H1 (cell line): ENCODE results near the gene RPLP2. TPM values are rescaled to one million over a fixed set of nuclear protein-coding genes. Genes with fewer than 3 reads are reported as not detected.

ENCODE experiments used
- CTCF ChIA-PET: fragments of 300-600 bp; sonication (Branson Sonifier 250); formaldehyde crosslinking; loops from one replicate; lab custom pipeline; 2021; ENCODE audit not compliant: partially characterized antibody; lab: Charles Lee
- POLR2A ChIA-PET: fragments of 300-600 bp; sonication (Branson Sonifier 250); formaldehyde crosslinking; loops from one replicate; lab custom pipeline; 2021; ENCODE audit warnings: inconsistent platforms; ENCODE audit not compliant: partially characterized antibody; lab: Charles Lee
- DNase-seq, 2 experiments: peaks; one replicate each; pipeline versions ENCODE4 v3.0.0 to v3.0.0-alpha.2; 2010 to 2022; ENCODE audit warnings: low spot score in 2 of 2, low read depth in 1 of 2, mixed read lengths in 1 of 2
- FAIRE-seq: peaks from 2 replicates; lab custom pipeline; 2011; peaks lifted over from hg19 to GRCh38; lab: Jason Lieb, UNC
- H2AFZ ChIP-seq: 2 replicates; pipeline ENCODE4 v1.8.1; 2012; ENCODE audit warnings: low read length, inconsistent platforms
- H2AK5ac ChIP-seq: 2 replicates; pipeline ENCODE4 v1.6.1; 2013; ENCODE audit warnings: low read depth, low read length
- H2BK120ac ChIP-seq: replicated peaks from 2 replicates; pipeline ENCODE3; 2013; ENCODE audit warnings: low read depth, low read length, inconsistent platforms
- H2BK12ac ChIP-seq: 2 replicates; pipeline ENCODE4 v1.6.1; 2013; ENCODE audit warnings: low read depth, low read length
- H2BK15ac ChIP-seq: 2 replicates; pipeline ENCODE4 v1.6.1; 2013; ENCODE audit warnings: low read length
- H2BK20ac ChIP-seq: 2 replicates; pipeline ENCODE4 v1.6.1; 2013; ENCODE audit warnings: low read length
- H2BK5ac ChIP-seq: 2 replicates; pipeline ENCODE4 v1.6.1; 2013; ENCODE audit warnings: low read depth, low read length
- H3K14ac ChIP-seq: 2 replicates; pipeline ENCODE4 v1.6.1; 2013; ENCODE audit warnings: inconsistent platforms; ENCODE audit not compliant: insufficient read length
- H3K18ac ChIP-seq: 2 replicates; pipeline ENCODE4 v1.6.1; 2013; ENCODE audit warnings: low read length; ENCODE audit errors: extremely low read depth
- H3K23ac ChIP-seq: 2 replicates; pipeline ENCODE4 v1.6.1; 2013; ENCODE audit warnings: inconsistent platforms; ENCODE audit not compliant: insufficient read length
- H3K23me2 ChIP-seq: 2 replicates; pipeline ENCODE4 v1.6.1; 2013; ENCODE audit warnings: low read depth, low read length
- H3K27ac ChIP-seq: 2 replicates; pipeline ENCODE4 v1.6.1; 2011; ENCODE audit warnings: low read depth, low read length, inconsistent platforms
- H3K27me3 ChIP-seq, 4 experiments: replicated peaks in 1 of 4; 1 replicate in 1 of 4; 2 replicates in 3 of 4; pipeline versions ENCODE4 v1.6.1 to v1.8.1; 2011 to 2013; ENCODE audit warnings: low read length in 3 of 4, mild to moderate bottlenecking in 3 of 4, inconsistent platforms in 2 of 4, mixed read lengths in 2 of 4, moderate library complexity in 1 of 4; ENCODE audit not compliant: control insufficient read depth in 3 of 4, insufficient read depth in 3 of 4; ENCODE audit errors: extremely low read depth in 1 of 4
- H3K36me3 ChIP-seq, 4 experiments: 2 replicates each; pipeline versions ENCODE4 v1.6.1 to v1.8.1; 2011 to 2013; ENCODE audit warnings: mild to moderate bottlenecking in 4 of 4, low read length in 3 of 4, moderate library complexity in 2 of 4, control low read depth in 1 of 4, inconsistent platforms in 1 of 4; ENCODE audit not compliant: insufficient read depth in 4 of 4, control insufficient read depth in 2 of 4
- H3K4ac ChIP-seq: replicated peaks from 2 replicates; pipeline ENCODE3; 2013; ENCODE audit warnings: low read length, low read depth, mixed read lengths, inconsistent platforms; ENCODE audit not compliant: insufficient read length
- H3K4me1 ChIP-seq, 4 experiments: replicated peaks in 1 of 4; 1 replicate in 1 of 4; 2 replicates in 3 of 4; pipeline versions ENCODE4 v1.6.1 to v1.8.1; 2011 to 2013; ENCODE audit warnings: low read length in 3 of 4, inconsistent platforms in 2 of 4, mixed read lengths in 1 of 4; ENCODE audit not compliant: insufficient read depth in 4 of 4, control insufficient read depth in 3 of 4
- H3K4me2 ChIP-seq, 2 experiments: 2 replicates each; pipeline versions ENCODE4 v1.6.1 to v1.8.1; 2011 to 2013; ENCODE audit warnings: low read depth in 2 of 2, low read length in 2 of 2, control low read depth in 1 of 2, inconsistent platforms in 1 of 2, mild to moderate bottlenecking in 1 of 2; ENCODE audit not compliant: insufficient read depth in 1 of 2
- H3K4me3 ChIP-seq, 4 experiments: fragments of 200-600, 300-600 bp in 1 of 4; sonication (generic), shearing (Covaris generic), sonication (Bioruptor Twin) in 1 of 4; 2 replicates each; pipeline versions ENCODE4 v1.5.1 to v1.8.1; 2011 to 2016; ENCODE audit warnings: low read length in 4 of 4, low read depth in 3 of 4, control low read depth in 2 of 4, inconsistent platforms in 2 of 4, mild to moderate bottlenecking in 2 of 4, mixed read lengths in 1 of 4, moderate library complexity in 1 of 4; ENCODE audit not compliant: insufficient read depth in 2 of 4; ENCODE audit errors: extremely low read depth in 1 of 4
- H3K56ac ChIP-seq: replicated peaks from 2 replicates; pipeline ENCODE3; 2013; ENCODE audit warnings: low read depth, mild to moderate bottlenecking, mixed read lengths, low read length, inconsistent platforms; ENCODE audit not compliant: insufficient read length
- H3K79me1 ChIP-seq: 2 replicates; pipeline ENCODE4 v1.6.1; 2013; ENCODE audit warnings: low read depth, low read length, control low read depth
- H3K79me2 ChIP-seq, 2 experiments: 2 replicates each; pipeline versions ENCODE4 v1.6.1 to v1.8.1; 2012 to 2013; ENCODE audit warnings: low read length in 2 of 2, mild to moderate bottlenecking in 2 of 2, inconsistent platforms in 1 of 2; ENCODE audit not compliant: insufficient read depth in 2 of 2, control insufficient read depth in 1 of 2
- H3K9ac ChIP-seq, 4 experiments: replicated peaks in 1 of 4; 1 replicate in 1 of 4; 2 replicates in 3 of 4; pipeline versions ENCODE4 v1.6.1 to v1.8.1; 2011 to 2013; ENCODE audit warnings: low read depth in 3 of 4, low read length in 3 of 4, control low read depth in 2 of 4, mild to moderate bottlenecking in 2 of 4, moderate library complexity in 2 of 4, inconsistent platforms in 1 of 4; ENCODE audit errors: extremely low read depth in 1 of 4
- H3K9me3 ChIP-seq, 2 experiments: 2 replicates each; pipeline versions ENCODE4 v1.6.1 to v1.8.1; 2012 to 2013; ENCODE audit warnings: mild to moderate bottlenecking in 2 of 2, moderate library complexity in 2 of 2, control low read depth in 1 of 2, inconsistent platforms in 1 of 2, low read depth in 1 of 2, low read length in 1 of 2, mixed read lengths in 1 of 2; ENCODE audit not compliant: insufficient read depth in 2 of 2
- H4K20me1 ChIP-seq, 2 experiments: replicated peaks in 1 of 2; 2 replicates each; pipeline versions ENCODE3 to v1.8.1; 2011 to 2013; ENCODE audit warnings: inconsistent platforms in 2 of 2, low read length in 2 of 2, mild to moderate bottlenecking in 1 of 2; ENCODE audit not compliant: insufficient read depth in 2 of 2, control insufficient read depth in 1 of 2
- H4K5ac ChIP-seq: 2 replicates; pipeline ENCODE4 v1.6.1; 2013; ENCODE audit warnings: low read length, low read depth, mixed read lengths, inconsistent platforms; ENCODE audit not compliant: insufficient read length
- H4K8ac ChIP-seq: 2 replicates; pipeline ENCODE4 v1.8.0; 2013; ENCODE audit warnings: mild to moderate bottlenecking, moderate library complexity, low read length, inconsistent platforms; ENCODE audit not compliant: insufficient read depth; ENCODE audit errors: extremely low read depth
- H4K91ac ChIP-seq: replicated peaks from 2 replicates; pipeline ENCODE3; 2013; ENCODE audit warnings: low read length, mixed read lengths, inconsistent platforms; ENCODE audit not compliant: insufficient read length
- CBX8 ChIP-seq: fragments of 300-800, 300-1000 bp; sonication (generic); IDR thresholded peaks from 2 replicates; pipeline ENCODE4 v1.7.1; 2016; ENCODE audit warnings: low read depth, low read length, borderline replicate concordance
- CREB1 ChIP-seq: IDR thresholded peaks from 2 replicates; pipeline ENCODE4 v1.6.1; 2012; ENCODE audit warnings: inconsistent platforms
- HDAC2 ChIP-seq, 2 experiments: fragments of 300-600 bp in 1 of 2; sonication (generic) in 1 of 2; IDR thresholded peaks; 2 replicates each; pipeline ENCODE4 v1.6.1; 2011 to 2012; ENCODE audit warnings: low read depth in 2 of 2, low read length in 2 of 2, mild to moderate bottlenecking in 2 of 2, moderate library complexity in 2 of 2, borderline replicate concordance in 1 of 2, inconsistent platforms in 1 of 2
- KDM5A ChIP-seq: fragments of 200-600 bp; IDR thresholded peaks from 2 replicates; pipeline ENCODE4 v1.7.1; 2012; ENCODE audit warnings: mild to moderate bottlenecking, low read length, inconsistent platforms, mixed read lengths
- NRF1 ChIP-seq: IDR thresholded peaks from 2 replicates; pipeline ENCODE4 v1.6.1; 2011; ENCODE audit warnings: mild to moderate bottlenecking, low read depth, low read length, improper control_type of control experiment
- PHF8 ChIP-seq: fragments of 200-600 bp; sonication (generic); conservative IDR thresholded peaks from 2 replicates; pipeline ENCODE4 v1.7.1; 2012; ENCODE audit warnings: low read depth, mild to moderate bottlenecking, inconsistent platforms, low read length, moderate library complexity
- POLR2A ChIP-seq, 2 experiments: IDR thresholded peaks; 1 replicate in 1 of 2; 2 replicates in 1 of 2; pipeline ENCODE4 v1.6.1; 2011; ENCODE audit warnings: low read depth in 2 of 2, low read length in 2 of 2, mild to moderate bottlenecking in 2 of 2; ENCODE audit errors: control extremely low read depth in 1 of 2
- POLR2AphosphoS5 ChIP-seq: IDR thresholded peaks from 2 replicates; pipeline ENCODE4 v1.6.1; 2011; ENCODE audit warnings: low read depth, low read length
- RXRA ChIP-seq: IDR thresholded peaks from 2 replicates; pipeline ENCODE4 v1.6.1; 2011; ENCODE audit warnings: low read depth, mild to moderate bottlenecking, low read length, moderate library complexity; ENCODE audit not compliant: insufficient read depth
- SAP30 ChIP-seq: fragments of 300-600 bp; sonication (generic); IDR thresholded peaks from 2 replicates; pipeline ENCODE4 v1.7.1; 2012; ENCODE audit warnings: low read length, moderate library complexity, mild to moderate bottlenecking, inconsistent platforms; ENCODE audit not compliant: insufficient read depth, insufficient replicate concordance
- SUZ12 ChIP-seq: fragments of 200-600 bp; sonication (generic); IDR thresholded peaks from 2 replicates; pipeline ENCODE4 v1.6.1; 2012; ENCODE audit warnings: mild to moderate bottlenecking, inconsistent platforms, low read length, moderate library complexity, mixed read lengths
- TAF7 ChIP-seq: optimal IDR thresholded peaks from 2 replicates; pipeline ENCODE3; 2011; ENCODE audit warnings: low read depth, mild to moderate bottlenecking, inconsistent platforms, low read length, moderate library complexity, borderline replicate concordance
- ZNF274 ChIP-seq: IDR thresholded peaks from 2 replicates; pipeline ENCODE4 v1.7.0; 2012; ENCODE audit warnings: low read length, borderline replicate concordance; ENCODE audit errors: extremely low read depth
- WGBS, 2 experiments: shearing (Covaris generic) in 1 of 2; methylation state at CpG; one replicate each; pipeline versions ENCODE4 v1.1.6 to v1.1.7; 2013 to 2015; ENCODE audit warnings: low lambda C conversion rate in 2 of 2, mixed read lengths in 2 of 2, inconsistent platforms in 1 of 2, low coverage in 1 of 2, missing lambda C conversion rate in 1 of 2; ENCODE audit not compliant: insufficient replicate concordance in 2 of 2, insufficient coverage in 1 of 2, insufficient read length in 1 of 2; ENCODE audit errors: extremely low coverage in 1 of 2, missing lambda C conversion rate in 1 of 2; 5-methylcytosine and 5-hydroxymethylcytosine counted together
- polyA plus RNA-seq, 7 experiments: library from polyadenylated mRNA; depleted of rRNA in 3 of 7; stranded (reverse) in 5 of 7; unstranded in 2 of 7; fragments of >200 nt in 5 of 7; fragments of 200-250 nt in 2 of 7; gene quantifications; 1 replicate in 5 of 7; 2 replicates in 1 of 7; 4 replicates in 1 of 7; pipeline versions ENCODE4 v1.2.1 to v1.2.3, GENCODE V29; 2011 to 2013; ENCODE audit warnings: missing spikeins in 2 of 7, mixed read lengths in 2 of 7
- total RNA-seq: library from RNA; stranded (reverse); fragmentation: NEBNext Ultra II Directional; extraction: Animal tissue kit (Norgen Biotek cat#: 25700); gene quantifications from 2 replicates; pipeline ENCODE4 v1.2.1, GENCODE V29; 2021

Gene RPLP2
- total and polyA plus RNA-seq, 2 of the 8 experiments (the other 6 are each of a cell fraction or from before 2014, with no cell fraction given): 1,789 to 2,106 TPM

GRCh38 chr11:824942-825341 lies 15.2 kb downstream of the RPLP2 start:
- peaks cover 0 to 5% of the 10 kb centered on the region in 2 experiments; a peak in 1 of 4 replicates for H3K79me2 ChIP-seq
- no peak overlapping the region for H3K56ac ChIP-seq
- no peak overlapping the region for H4K8ac ChIP-seq
- H2BK12ac ChIP-seq: no peak overlapping the region
- H2BK15ac ChIP-seq: no peak overlapping the region
- no peaks in the 10 kb centered on the region for H3K9me3 ChIP-seq
- H3K14ac ChIP-seq: no peak overlapping the region
- H3K9ac ChIP-seq: no peak overlapping the region
- peaks cover 0 to 33% (median 26%) of the 10 kb centered on the region in 4 experiments; a peak in 6 of 7 replicates for H3K4me1 ChIP-seq
- no peak overlapping the region for H4K91ac ChIP-seq
- no peak overlapping the region for H3K27ac ChIP-seq
- no peak overlapping the region for H4K5ac ChIP-seq
- H3K27me3 ChIP-seq: peaks cover 0 to 20% (median 11%) of the 10 kb centered on the region in 4 experiments; a peak in 5 of 7 replicates
- DNase-seq (no peak), FAIRE-seq (no peak)
- ChIA-PET POLR2A (interaction anchor here (1.4 to 53.0 kb wide), 3 partner anchors 5 to 26 kb away, joined by 5 to 1917 read pairs (median 1917); partner anchors contain the start of genes CD151, CEND1, CRACR2B and PIDD1), CTCF (interaction anchor here (0.9 to 1.4 kb wide), 4 partner anchors 13 to 32 kb away, joined by 3 to 4 read pairs (median 4); no protein-coding TSS in a partner anchor)
- H3K4me3 ChIP-seq: no peak overlapping the region
- no peak overlapping the region for H3K4ac ChIP-seq
- H2AFZ ChIP-seq: no peak overlapping the region
- H2BK120ac ChIP-seq: no peak overlapping the region
- H2BK5ac ChIP-seq: no peak overlapping the region
- H2BK20ac ChIP-seq: no peak overlapping the region
- no peak overlapping the region for H3K23ac ChIP-seq
- no peak overlapping the region for H3K4me2 ChIP-seq
- H4K20me1 ChIP-seq: peaks cover 0 to 14% of the 10 kb centered on the region in 2 experiments
- TF ChIP-seq PHF8 (no peak), POLR2A (IDR thresholded peaks at IDR 0.05; ENCODE audit: control extremely low read depth in 1 of 2, low read depth in 2 of 2, low read length in 2 of 2) (no peak), KDM5A (no peak), NRF1 (no peak), ZNF274 (no peak), CBX8 (no peak), POLR2AphosphoS5 (no peak), TAF7 (no peak), SUZ12 (no peak), CREB1 (no peak), HDAC2 (IDR thresholded peaks at IDR 0.05; ENCODE audit: borderline replicate concordance in 1 of 2, low read depth in 2 of 2, low read length in 2 of 2) (no peak), SAP30 (no peak), RXRA (no peak)
- no peak overlapping the region for H3K18ac ChIP-seq
- H3K23me2 ChIP-seq: peaks cover 16% of the 10 kb centered on the region
- no peak overlapping the region for H2AK5ac ChIP-seq
- WGBS, 2 experiments: 79% methylated on average over 10 of the region's 11 CpGs; no CpG with 5 or more reads in 1 of the 2 experiments
- H3K36me3 ChIP-seq: peaks cover 0 to 10% (median 1%) of the 10 kb centered on the region in 4 experiments; a peak in 1 of 8 replicates
- H3K79me1 ChIP-seq: peaks cover 8% of the 10 kb centered on the region
